Neuron (in vitro differentiated cells): Measurements from ENCODE around the gene AGO3.

Experiments
- H2AFZ ChIP-seq: one replicate; pipeline ENCODE4 v1.6.1; 2013; ENCODE audit warnings: low read depth, mild to moderate bottlenecking, inconsistent platforms, low read length, moderate library complexity
- H3K27me3 ChIP-seq: one replicate; pipeline ENCODE4 v1.6.1; 2013; ENCODE audit warnings: low read length; ENCODE audit not compliant: insufficient read depth
- H3K36me3 ChIP-seq: one replicate; pipeline ENCODE4 v1.6.1; 2013; ENCODE audit warnings: low read length; ENCODE audit not compliant: insufficient read depth
- H3K4me1 ChIP-seq: one replicate; pipeline ENCODE4 v1.6.1; 2013; ENCODE audit warnings: low read length; ENCODE audit not compliant: insufficient read depth
- H3K4me3 ChIP-seq: 2 replicates; pipeline ENCODE4 v1.5.1; 2013; ENCODE audit warnings: mild to moderate bottlenecking, low read length, moderate library complexity
- H3K9me3 ChIP-seq: one replicate; pipeline ENCODE4 v1.6.1; 2013; ENCODE audit warnings: low read length

AGO3 gene

GRCh38 chr1:36100376-36100775, 169.5 kb downstream of the AGO3 start:
- H3K4me3 ChIP-seq, result no peak overlapping the region
- no peak overlapping the region for H2AFZ ChIP-seq
- H3K4me1 ChIP-seq, result peaks cover 5% of the 10 kb centered on the region
- peaks cover 7% of the 10 kb centered on the region for H3K36me3 ChIP-seq
- H3K9me3 ChIP-seq, result no peaks in the 10 kb centered on the region
- H3K27me3 ChIP-seq, result no peaks in the 10 kb centered on the region

DNA sequence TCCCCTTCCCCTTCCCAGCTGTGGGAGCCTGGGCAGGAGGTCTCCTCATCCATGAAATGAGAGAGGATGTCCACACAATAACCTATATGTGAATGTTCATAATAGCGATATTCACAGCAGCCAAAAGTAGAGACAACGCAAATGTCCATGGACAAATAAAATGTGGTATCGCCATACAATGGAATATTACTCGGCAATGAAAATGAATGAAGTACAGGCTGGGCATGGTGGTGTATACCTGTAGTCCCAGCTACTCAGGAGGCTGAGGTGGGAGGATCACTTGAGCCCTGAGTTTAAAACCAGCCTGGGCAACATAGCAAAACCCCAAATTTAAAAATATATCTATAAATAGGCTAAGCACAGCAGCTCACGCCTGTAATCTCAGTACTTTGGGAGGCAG, 170.6 kb downstream of the AGO3 start:
- no peak overlapping the region for H3K4me3 ChIP-seq

GRCh38 chr1:36106269-36106668, 175.4 kb downstream of the AGO3 start:
- Histone ChIP-seq H3K4me1 (no peaks in the 10 kb centered on the region), H3K27me3 (peaks cover 9% of the 10 kb centered on the region), H3K36me3 (no peaks in the 10 kb centered on the region), H3K9me3 (no peaks in the 10 kb centered on the region), H3K4me3 (no peak overlapping the region), H2AFZ (no peak overlapping the region)

More for the DNA sequence above, 170.6 kb downstream of the AGO3 start:
- Histone ChIP-seq H3K27me3 (peaks cover 3% of the 10 kb centered on the region), H3K36me3 (no peaks in the 10 kb centered on the region), H2AFZ (no peak overlapping the region), H3K9me3 (no peaks in the 10 kb centered on the region), H3K4me1 (peaks cover 5% of the 10 kb centered on the region)

- no peaks in the 10 kb centered on the region for H3K9me3 ChIP-seq
- H3K27me3 ChIP-seq, result peaks cover 9% of the 10 kb centered on the region
- H2AFZ ChIP-seq, result no peak overlapping the region
- H3K4me3 ChIP-seq, result no peak overlapping the region
- H3K36me3 ChIP-seq, result no peaks in the 10 kb centered on the region
- H3K4me1 ChIP-seq, result no peaks in the 10 kb centered on the region
These were observed 176.5 kb downstream of the AGO3 start for GRCh38 chr1:36107394-36107793.

DNA sequence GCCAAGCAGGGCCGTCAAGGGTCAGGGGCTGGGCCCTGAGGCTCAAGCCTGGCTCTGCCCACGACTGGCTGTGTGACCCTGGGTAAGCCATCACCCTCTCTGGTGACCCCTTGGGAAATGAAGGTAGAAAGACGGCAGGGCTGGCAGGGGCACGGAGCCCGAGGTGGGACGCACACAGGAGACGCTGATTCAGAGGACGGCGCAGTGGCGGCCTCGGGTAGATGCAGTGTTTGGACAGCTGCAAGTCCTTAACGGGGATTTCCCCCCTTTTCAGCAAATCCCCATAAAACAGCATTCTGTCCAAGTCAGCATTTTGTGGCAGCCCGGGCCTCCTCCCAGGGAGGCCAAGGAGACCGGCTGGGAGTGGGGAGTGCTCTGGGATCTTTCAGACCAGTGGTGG, 177.4 kb downstream of the AGO3 start:
- Histone ChIP-seq H3K27me3 (peaks cover 9% of the 10 kb centered on the region), H2AFZ (no peak overlapping the region), H3K9me3 (no peaks in the 10 kb centered on the region), H3K4me1 (no peaks in the 10 kb centered on the region), H3K4me3 (no peak overlapping the region), H3K36me3 (no peaks in the 10 kb centered on the region)

DNA sequence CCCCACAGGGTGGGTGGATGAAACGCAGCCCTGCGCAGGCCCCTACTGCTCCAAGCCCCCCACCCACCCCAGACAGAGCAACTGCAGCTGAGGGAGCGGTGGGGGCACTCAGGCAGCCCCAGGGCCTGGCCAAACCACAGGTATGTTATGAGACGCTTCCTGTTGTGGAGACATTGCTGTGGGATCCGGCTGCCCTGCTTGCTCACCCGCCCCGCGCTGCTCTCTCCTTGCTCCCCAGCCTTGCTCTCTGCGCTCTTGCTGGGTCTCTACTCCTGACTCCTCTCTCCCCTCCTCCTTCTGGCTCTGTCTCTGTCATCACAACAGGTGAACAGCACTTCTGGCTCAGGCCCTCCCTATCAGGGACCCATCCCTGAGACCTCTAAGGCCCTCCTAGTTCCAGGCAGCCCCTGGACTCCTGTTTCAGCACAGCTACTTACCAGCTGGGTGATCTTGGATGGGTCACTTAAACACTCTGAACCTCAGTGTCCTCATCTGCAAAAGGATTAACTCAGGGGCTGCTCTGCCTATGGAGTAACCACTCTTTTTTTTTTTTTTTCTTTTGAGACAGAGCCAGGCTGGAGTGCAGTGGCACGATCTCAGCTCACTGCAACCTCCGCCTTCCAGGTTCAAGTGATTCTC, 178.3 kb downstream of the AGO3 start:
- H3K27me3 ChIP-seq, result peaks cover 9% of the 10 kb centered on the region
- no peaks in the 10 kb centered on the region for H3K36me3 ChIP-seq
- H2AFZ ChIP-seq, result no peak overlapping the region
- no peaks in the 10 kb centered on the region for H3K9me3 ChIP-seq
- no peaks in the 10 kb centered on the region for H3K4me1 ChIP-seq
- H3K4me3 ChIP-seq, result no peak overlapping the region

DNA sequence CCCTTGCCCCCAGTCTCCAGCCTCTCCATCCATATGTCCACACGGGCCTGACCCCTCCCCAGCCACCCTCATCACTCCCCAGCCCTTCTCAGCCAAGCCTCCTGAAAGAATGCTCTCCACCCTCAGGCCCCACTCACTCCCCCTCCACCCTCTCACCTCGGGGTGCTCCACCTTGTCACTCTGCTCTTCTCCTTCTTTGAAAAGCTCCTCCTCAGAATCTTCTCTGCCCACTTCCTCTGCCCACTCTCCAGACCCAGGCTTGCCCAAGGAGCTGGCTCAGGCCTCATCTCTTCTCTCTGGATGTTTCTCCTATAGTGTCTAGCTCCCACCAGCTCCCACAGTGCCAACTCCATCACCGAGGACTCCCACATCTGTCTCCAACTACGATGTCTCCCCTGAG, 180.2 kb downstream of the AGO3 start:
- H3K4me3 ChIP-seq, result no peak overlapping the region
- H3K36me3 ChIP-seq, result no peaks in the 10 kb centered on the region
- peaks cover 4% of the 10 kb centered on the region for H3K4me1 ChIP-seq
- H2AFZ ChIP-seq, result no peak overlapping the region
- H3K9me3 ChIP-seq, result no peaks in the 10 kb centered on the region
- H3K27me3 ChIP-seq, result peaks cover 10% of the 10 kb centered on the region

DNA sequence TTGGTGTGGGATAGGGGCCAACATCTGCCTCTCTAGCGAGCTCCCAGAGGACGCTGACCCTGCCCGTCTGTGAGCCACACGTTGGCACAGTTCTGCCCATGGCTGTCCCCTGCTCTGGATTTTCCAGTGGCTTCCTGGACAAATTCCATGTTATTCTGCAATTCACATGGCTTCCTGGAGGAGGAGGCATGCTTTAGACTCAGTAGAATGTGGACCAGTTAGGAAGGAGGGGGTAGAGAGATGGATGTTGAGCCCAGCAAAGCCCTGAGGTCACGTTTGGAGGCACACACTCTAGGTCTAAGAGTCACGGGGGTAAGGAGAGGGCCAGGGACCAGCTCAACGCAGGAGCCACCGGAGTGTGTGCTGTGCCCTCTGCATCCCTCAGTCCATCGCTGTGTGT, 181.9 kb downstream of the AGO3 start:
- Histone ChIP-seq H3K27me3 (peaks cover 15% of the 10 kb centered on the region), H3K9me3 (no peaks in the 10 kb centered on the region), H3K4me3 (no peak overlapping the region), H2AFZ (no peak overlapping the region), H3K4me1 (peaks cover 4% of the 10 kb centered on the region), H3K36me3 (no peaks in the 10 kb centered on the region)

DNA sequence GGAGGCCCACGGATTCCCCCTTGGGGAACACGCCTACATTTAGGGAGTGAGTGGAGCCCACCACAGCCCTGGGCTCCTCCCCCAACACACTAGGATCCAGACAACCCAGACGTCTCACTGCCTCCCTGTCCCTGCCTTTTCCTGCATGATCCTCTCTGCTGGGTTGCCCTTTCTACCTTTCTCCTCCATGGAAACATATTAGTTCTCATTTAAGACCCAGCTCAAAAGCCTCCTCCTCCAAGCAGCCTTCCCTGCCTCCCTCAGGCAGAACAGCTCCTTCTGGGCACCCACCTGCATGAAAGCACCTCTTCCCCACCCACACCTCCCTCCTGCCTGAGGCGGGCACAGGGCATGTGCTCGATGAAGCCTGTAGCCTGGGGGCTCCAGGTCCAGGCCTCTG, 183.5 kb downstream of the AGO3 start:
- Histone ChIP-seq H3K36me3 (no peaks in the 10 kb centered on the region), H3K9me3 (no peaks in the 10 kb centered on the region), H3K27me3 (peaks cover 13% of the 10 kb centered on the region), H2AFZ (no peak overlapping the region), H3K4me3 (no peak overlapping the region), H3K4me1 (peaks cover 4% of the 10 kb centered on the region)

DNA sequence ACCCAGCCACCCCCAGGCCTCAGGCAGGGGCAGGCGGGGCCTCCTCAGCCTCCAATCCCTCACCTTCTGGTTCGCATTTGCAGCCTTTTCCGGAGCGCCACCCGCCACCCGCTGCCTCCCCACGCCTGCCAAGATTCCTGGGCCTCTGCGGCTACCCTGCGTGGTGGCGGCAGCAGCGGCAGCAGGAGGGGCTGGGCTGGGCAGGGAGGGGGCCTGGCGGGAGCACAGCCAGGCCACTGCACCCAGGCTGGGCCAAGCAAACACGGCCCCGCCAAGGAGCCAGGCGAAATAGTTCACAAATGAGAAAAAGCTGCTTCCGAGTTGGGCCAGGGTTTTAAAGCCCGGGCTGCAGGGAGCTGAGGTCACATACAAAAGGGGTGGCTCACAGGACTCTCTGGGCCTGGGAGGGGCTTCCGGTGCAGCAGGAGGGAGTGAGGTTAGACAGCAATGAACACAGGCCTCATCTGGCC, 184.3 kb downstream of the AGO3 start:
- Histone ChIP-seq H3K4me3 (no peak overlapping the region), H3K27me3 (peaks cover 13% of the 10 kb centered on the region), H3K9me3 (no peaks in the 10 kb centered on the region), H3K4me1 (peaks cover 8% of the 10 kb centered on the region), H2AFZ (peak overlapping the region; percentile 26), H3K36me3 (no peaks in the 10 kb centered on the region)

DNA sequence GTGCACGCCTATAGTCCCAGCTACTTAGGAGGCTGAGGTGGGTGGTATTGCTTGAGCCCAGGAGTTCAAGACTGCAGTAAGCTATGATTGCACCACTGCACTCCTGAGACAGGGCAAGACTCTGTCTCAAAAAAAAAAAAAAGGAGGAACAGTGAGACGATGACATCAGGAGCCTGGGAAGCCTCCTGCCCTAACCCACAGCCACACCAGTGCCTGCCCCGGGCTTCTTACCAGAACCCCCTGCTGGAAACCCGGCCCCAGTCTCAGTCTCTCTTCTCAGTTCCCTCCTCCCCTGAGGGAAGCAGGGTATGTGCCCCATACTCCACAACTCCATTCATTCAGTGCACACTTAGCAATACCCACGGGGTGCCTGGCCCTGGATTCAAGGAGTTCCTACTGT, 185.0 kb downstream of the AGO3 start:
- H3K9me3 ChIP-seq, result no peaks in the 10 kb centered on the region
- H3K27me3 ChIP-seq, result peaks cover 13% of the 10 kb centered on the region
- H2AFZ ChIP-seq, result no peak overlapping the region
- peaks cover 8% of the 10 kb centered on the region for H3K4me1 ChIP-seq
- H3K4me3 ChIP-seq, result no peak overlapping the region
- no peaks in the 10 kb centered on the region for H3K36me3 ChIP-seq

- H3K36me3 ChIP-seq, result no peaks in the 10 kb centered on the region
- peaks cover 8% of the 10 kb centered on the region for H3K4me1 ChIP-seq
- peaks cover 13% of the 10 kb centered on the region for H3K27me3 ChIP-seq
These were observed 186.0 kb downstream of the AGO3 start for GRCh38 chr1:36116901-36117300.

DNA sequence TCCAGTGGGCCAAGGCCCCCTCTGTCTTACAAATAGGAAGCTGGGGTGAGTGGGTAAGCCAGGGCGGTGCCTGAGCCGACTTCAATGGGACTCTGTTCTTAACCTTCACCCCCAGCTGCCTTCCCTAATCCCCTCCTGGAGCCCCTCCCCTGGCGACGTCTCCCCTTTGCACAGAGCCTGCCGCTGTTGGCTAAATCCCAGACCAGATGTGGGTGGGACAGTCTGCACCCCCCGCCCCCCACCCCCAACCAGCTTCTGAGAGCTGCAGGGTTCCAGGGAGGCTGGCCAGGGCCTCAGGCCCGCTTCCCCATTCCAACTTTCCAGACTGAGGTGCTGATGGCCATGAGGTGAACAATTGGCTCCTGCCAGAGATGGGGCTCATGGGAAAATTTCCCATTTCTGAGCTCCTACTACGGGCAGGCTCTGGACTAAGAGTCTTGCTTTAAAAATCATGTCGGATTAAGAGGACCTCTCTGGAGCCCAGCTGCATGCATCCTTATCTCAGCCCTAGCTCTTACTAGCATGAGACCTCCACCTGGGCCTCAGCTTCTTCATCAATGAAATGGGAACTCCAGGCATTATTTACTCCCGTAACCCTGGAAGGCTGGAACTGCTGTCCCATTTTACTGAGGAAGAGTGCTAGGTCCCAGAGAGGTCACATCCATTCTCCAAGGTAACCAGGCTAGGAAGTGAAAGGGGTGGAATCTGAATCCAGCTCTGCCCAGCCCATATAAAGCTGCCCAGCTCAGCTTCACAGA, 187.7 kb downstream of the AGO3 start:
- Histone ChIP-seq H3K9me3 (no peaks in the 10 kb centered on the region), H3K4me1 (peaks cover 8% of the 10 kb centered on the region), H3K4me3 (no peak overlapping the region), H3K36me3 (no peaks in the 10 kb centered on the region), H3K27me3 (peaks cover 30% of the 10 kb centered on the region), H2AFZ (no peak overlapping the region)

More at GRCh38 chr1:36116901-36117300, 186.0 kb downstream of the AGO3 start:
- Histone ChIP-seq H3K9me3 (no peaks in the 10 kb centered on the region), H2AFZ (no peak overlapping the region), H3K4me3 (no peak overlapping the region)
